HepG2 (cell line): ENCODE data around the gene SERINC4. TPM values are rescaled to one million over a fixed set of nuclear protein-coding genes. Genes with fewer than 3 reads are reported as not detected.

Experiments
- AHR ChIP-seq: IDR thresholded peaks from 2 replicates; pipeline ENCODE4 v1.6.1; 2018; ENCODE audit warnings: missing genetic modification reagents, missing compliant biosample characterization
- ARID3A ChIP-seq: IDR thresholded peaks from 2 replicates; pipeline ENCODE4 v1.6.1; 2012; ENCODE audit warnings: low read depth, low read length, improper control_type of control experiment
- BRD4 ChIP-seq: sonication (generic); formaldehyde crosslinking; IDR thresholded peaks from 2 replicates; pipeline ENCODE4 v1.4.0; 2020; ENCODE audit warnings: missing genetic modification reagents
- CENPX ChIP-seq: sonication (generic); formaldehyde crosslinking; IDR thresholded peaks from 2 replicates; pipeline ENCODE4 v1.9.0; 2021; ENCODE audit warnings: mild to moderate bottlenecking, missing genetic modification reagents, moderate library complexity
- DDIT3 ChIP-seq: sonication (generic); formaldehyde crosslinking; IDR thresholded peaks from 2 replicates; pipeline ENCODE4 v1.4.0; 2020; ENCODE audit warnings: mild to moderate bottlenecking, missing genetic modification reagents
- GTF3A ChIP-seq: sonication (generic); formaldehyde crosslinking; conservative IDR thresholded peaks from 2 replicates; pipeline ENCODE4 v1.4.0; 2020; ENCODE audit warnings: mild to moderate bottlenecking, missing genetic modification reagents
- KDM2A ChIP-seq: sonication (generic); formaldehyde crosslinking; IDR thresholded peaks from 2 replicates; pipeline ENCODE4 v1.4.0; 2020; ENCODE audit warnings: low read depth, missing genetic modification reagents, borderline replicate concordance
- MXI1 ChIP-seq: IDR thresholded peaks from 3 replicates; pipeline ENCODE4 v1.6.1; 2012; ENCODE audit warnings: low read depth, low read length, inconsistent platforms, borderline replicate concordance
- NFE2L1 ChIP-seq: sonication (generic); formaldehyde crosslinking; IDR thresholded peaks from 2 replicates; pipeline ENCODE4 v1.4.0; 2020; ENCODE audit warnings: missing genetic modification reagents, mild to moderate bottlenecking, borderline replicate concordance
- RAD21 ChIP-seq: fragments of 450-650 bp; formaldehyde crosslinking; IDR thresholded peaks from 2 replicates; pipeline ENCODE4 v1.5.0; 2020; ENCODE audit warnings: mild to moderate bottlenecking
- REL ChIP-seq: sonication (generic); formaldehyde crosslinking; conservative IDR thresholded peaks from 2 replicates; pipeline ENCODE4 v1.8.0; 2022; ENCODE audit warnings: mild to moderate bottlenecking, missing genetic modification reagents, moderate library complexity
- TCF7L2 ChIP-seq: IDR thresholded peaks from 2 replicates; pipeline ENCODE4 v1.6.1; 2011; ENCODE audit warnings: mild to moderate bottlenecking, low read depth, low read length, moderate library complexity
- TRAFD1 ChIP-seq: sonication (generic); formaldehyde crosslinking; IDR thresholded peaks from 2 replicates; pipeline ENCODE4 v1.5.1; 2020; ENCODE audit warnings: missing genetic modification reagents, mild to moderate bottlenecking, borderline replicate concordance
- U2AF1 ChIP-seq: fragments of 200-400 bp; formaldehyde crosslinking; optimal IDR thresholded peaks from 2 replicates; pipeline ENCODE3; 2017; ENCODE audit warnings: mild to moderate bottlenecking, low read depth, low read length
- U2AF2 ChIP-seq: fragments of 200-400 bp; formaldehyde crosslinking; IDR thresholded peaks from 2 replicates; pipeline ENCODE4 v1.6.1; 2017; ENCODE audit warnings: low read depth, mild to moderate bottlenecking, low read length
- ZBTB7A ChIP-seq: sonication (generic); formaldehyde crosslinking; IDR thresholded peaks from 2 replicates; pipeline ENCODE4 v1.8.0; 2022; ENCODE audit warnings: mild to moderate bottlenecking, missing genetic modification reagents
- ZC3H13 ChIP-seq: sonication (generic); formaldehyde crosslinking; IDR thresholded peaks from 2 replicates; pipeline ENCODE4 v1.8.1; 2023; ENCODE audit warnings: mild to moderate bottlenecking, missing genetic modification reagents, moderate library complexity
- ZNF234 ChIP-seq: sonication (generic); formaldehyde crosslinking; conservative IDR thresholded peaks from 2 replicates; pipeline ENCODE4 v1.5.1; 2020; ENCODE audit warnings: mild to moderate bottlenecking, missing genetic modification reagents
- ZNF383 ChIP-seq: sonication (generic); formaldehyde crosslinking; IDR thresholded peaks from 2 replicates; pipeline ENCODE4 v1.4.0; 2020; ENCODE audit warnings: missing genetic modification reagents, mild to moderate bottlenecking, borderline replicate concordance
- ZNF709 ChIP-seq: sonication (generic); formaldehyde crosslinking; IDR thresholded peaks from 2 replicates; pipeline ENCODE4 v1.5.0; 2020; ENCODE audit warnings: mild to moderate bottlenecking, missing genetic modification reagents
- ZNF772 ChIP-seq: sonication (generic); formaldehyde crosslinking; IDR thresholded peaks from 2 replicates; pipeline ENCODE4 v1.5.0; 2020; ENCODE audit warnings: mild to moderate bottlenecking, missing genetic modification reagents
- ZXDC ChIP-seq: sonication (generic); formaldehyde crosslinking; IDR thresholded peaks from 2 replicates; pipeline ENCODE4 v1.5.0; 2020; ENCODE audit warnings: mild to moderate bottlenecking, missing genetic modification reagents
- polyA plus RNA-seq, 8 experiments: library from polyadenylated mRNA; depleted of rRNA in 3 of 8; stranded (reverse) in 7 of 8; unstranded in 1 of 8; fragments of >200 nt; fragmentation: Illumina TruSeq in 4 of 8; extraction: Trizol in 4 of 8; gene quantifications; 2 replicates each; pipeline versions ENCODE4 v1.2.1 to v1.2.3, GENCODE V29; 2011 to 2016; ENCODE audit warnings: low read depth in 4 of 8, missing spikeins in 1 of 8, mixed read lengths in 1 of 8; ENCODE audit not compliant: insufficient read depth in 1 of 8
- total RNA-seq, 5 experiments: library from RNA; depleted of rRNA; stranded (reverse); fragments of >200 nt; fragmentation: Illumina TruSeq; extraction: Trizol; gene quantifications; 2 replicates each; pipeline ENCODE4 v1.2.3, GENCODE V29; 2016; ENCODE audit warnings: low read depth in 1 of 5
- TF ChIP-seq, protein P1 (sequence below): IDR thresholded peaks from 2 replicates; pipeline ENCODE4 v1.6.1; 2016; ENCODE audit warnings: mild to moderate bottlenecking, missing biosample characterization, missing genetic modification reagents

Gene SERINC4
- total and polyA plus RNA-seq, 2 of the 13 experiments (the other 11 are each of a cell fraction or from before 2014, with no cell fraction given): not detected

- TF ChIP-seq TRAFD1 (CRISPR knock-in tag) (no peak), DDIT3 (CRISPR knock-in tag) (no peak), ZC3H13 (CRISPR knock-in tag) (peak; percentile 82; the same call in 1 of the 2 replicates), ZNF234 (CRISPR knock-in tag) (no peak), ZNF772 (CRISPR knock-in tag) (0 out of 2 replicates have a peak, but pooled peaks have one; percentile 37), KDM2A (CRISPR knock-in tag) (peak; percentile 99), ZNF709 (no peak), TCF7L2 (no peak), MXI1 (peak; percentile 91; the same call in 1 of the 3 replicates), ZBTB7A (peak; percentile 45; the same call in 1 of the 2 replicates), CENPX (CRISPR knock-in tag) (no peak), ZXDC (CRISPR knock-in tag) (0 out of 2 replicates have a peak, but pooled peaks have one; percentile 57), RAD21 (peak; percentile 4; the same call in 1 of the 2 replicates), U2AF2 (no peak), GTF3A (CRISPR knock-in tag) (0 out of 2 replicates have a peak, but pooled peaks have one; percentile 31), AHR (no peak), ZNF383 (CRISPR knock-in tag) (0 out of 2 replicates have a peak, but pooled peaks have one; percentile 30), BRD4 (CRISPR knock-in tag) (peak; percentile 60; the same call in 1 of the 2 replicates), ARID3A (no peak), REL (no peak), NFE2L1 (CRISPR knock-in tag) (no peak), U2AF1 (no peak)
- TF ChIP-seq, protein P1, sequence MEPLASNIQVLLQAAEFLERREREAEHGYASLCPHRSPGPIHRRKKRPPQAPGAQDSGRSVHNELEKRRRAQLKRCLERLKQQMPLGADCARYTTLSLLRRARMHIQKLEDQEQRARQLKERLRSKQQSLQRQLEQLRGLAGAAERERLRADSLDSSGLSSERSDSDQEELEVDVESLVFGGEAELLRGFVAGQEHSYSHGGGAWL (CRISPR knock-in tag): 0 out of 2 replicates have a peak, but pooled peaks have one; percentile 22
Observed at GRCh38 chr15:43800286-43801141, 494 bp upstream of the SERINC4 start, which contains the start of gene HYPK (continued).
